Thyroid gland (tissue), 4 donors: Measurements from ENCODE around the gene PPM1L. TPM values are rescaled to one million over a fixed set of nuclear protein-coding genes. Genes with fewer than 3 reads are reported as not detected.

ENCODE experiments used
- DNase-seq, 2 donors: peaks; one replicate each; pipeline ENCODE4 v3.0.0-alpha.2; 2019
- H3K27ac ChIP-seq, 3 donors: fragments of 200-600 bp; sonication (generic); 1 replicate in 2 of 3; 2 replicates in 1 of 3; pipeline ENCODE4 v1.5.1; 2016 to 2019; ENCODE audit warnings: mild to moderate bottlenecking in 1 of 3, moderate library complexity in 1 of 3
- H3K27me3 ChIP-seq: fragments of 200-600 bp; sonication (generic); one replicate; pipeline ENCODE4 v1.5.1; 2019
- H3K36me3 ChIP-seq, 2 donors: fragments of 200-600 bp; sonication (generic); one replicate each; pipeline ENCODE4 v1.5.1; 2016 to 2019
- H3K4me1 ChIP-seq, 2 donors: fragments of 200-600 bp; sonication (generic); one replicate each; pipeline ENCODE4 v1.5.1; 2017 to 2019
- H3K4me3 ChIP-seq, 3 donors: fragments of 200-600 bp; sonication (generic); replicated peaks in 1 of 3; 1 replicate in 2 of 3; 2 replicates in 1 of 3; pipeline ENCODE4 v1.5.1; 2016; ENCODE audit warnings: mild to moderate bottlenecking in 1 of 3
- H3K9me3 ChIP-seq: fragments of 200-600 bp; sonication (generic); one replicate; pipeline ENCODE4 v1.5.1; 2017
- CTCF ChIP-seq, 6 experiments: fragments of 200-600 bp in 3 of 6; fragments of 450-650 bp in 3 of 6; sonication (generic) in 3 of 6; IDR thresholded peaks; one replicate each; pipeline ENCODE4 v1.5.1; 2016 to 2019; ENCODE audit warnings: antibody characterized with exemption in 6 of 6, mild to moderate bottlenecking in 2 of 6, inconsistent platforms in 1 of 6, moderate library complexity in 1 of 6
- POLR2A ChIP-seq, 2 donors: fragments of 450-650 bp; IDR thresholded peaks; one replicate each; pipeline ENCODE4 v1.6.1; 2017; ENCODE audit warnings: antibody characterized with exemption in 2 of 2, mild to moderate bottlenecking in 2 of 2, moderate library complexity in 1 of 2
- WGBS, 2 donors: methylation state at CpG; one replicate each; pipeline ENCODE4 v1.1.5; 2017; 5-methylcytosine and 5-hydroxymethylcytosine counted together
- intact Hi-C: fragments of 100-400 bp; cut with DNase I; formaldehyde crosslinking; loops from one replicate; pipeline ENCODE4 v1.15.1; 2023
- total RNA-seq, 4 donors: library from RNA; depleted of rRNA; stranded (reverse); fragments of >200 nt; gene quantifications; one replicate each; pipeline ENCODE4 v1.2.3, GENCODE V29; 2016

Gene PPM1L
- total RNA-seq, 4 donors from 2014 or later = 47.2 to 77.4 (median 50.4) TPM

GRCh38 chr3:161083131-161083530 lies 327.1 kb downstream of the PPM1L start:
- Histone ChIP-seq H3K9me3 (no peaks in the 10 kb centered on the region), H3K27me3 (no peaks in the 10 kb centered on the region), H3K4me1 (peaks cover 0 to 8% of the 10 kb centered on the region in 2 donors), H3K27ac (no peak overlapping the region), H3K36me3 (peaks cover 0 to 9% of the 10 kb centered on the region in 2 donors), H3K4me3 (no peak overlapping the region)
- no peak for DNase-seq
- intact Hi-C loops = no loop called here
- WGBS, 2 donors = 96 to 100% methylated on average over 1 of the region's 1 CpG
- TF ChIP-seq POLR2A (IDR thresholded peaks at IDR 0.05) (no peak), CTCF (IDR thresholded peaks at IDR 0.05) (no peak)

- TF ChIP-seq POLR2A (IDR thresholded peaks at IDR 0.05) (no peak), CTCF (IDR thresholded peaks at IDR 0.05) (no peak)
- H3K27me3 ChIP-seq = no peaks in the 10 kb centered on the region
- H3K9me3 ChIP-seq = no peaks in the 10 kb centered on the region
- no peak for DNase-seq
- peaks cover 0 to 8% of the 10 kb centered on the region in 2 donors for H3K4me1 ChIP-seq
- 80 to 89% methylated on average over 2 of the region's 2 CpGs for WGBS, 2 donors
- H3K4me3 ChIP-seq = no peak overlapping the region
- intact Hi-C loops = no loop called here
- no peak overlapping the region for H3K27ac ChIP-seq
- H3K36me3 ChIP-seq = peaks cover 0 to 9% of the 10 kb centered on the region in 2 donors
These were observed 328.2 kb downstream of the PPM1L start for GRCh38 chr3:161084277-161084676.

GRCh38 chr3:161093895-161094294 lies 337.9 kb downstream of the PPM1L start:
- H3K4me1 ChIP-seq = peaks cover 0 to 9% of the 10 kb centered on the region in 2 donors
- intact Hi-C loops = no loop called here
- DNase-seq = no peak
- no peaks in the 10 kb centered on the region for H3K9me3 ChIP-seq
- H3K27me3 ChIP-seq = no peaks in the 10 kb centered on the region
- H3K4me3 ChIP-seq = no peak overlapping the region
- no peak overlapping the region for H3K27ac ChIP-seq
- H3K36me3 ChIP-seq = no peaks in the 10 kb centered on the region
- no peak for TF ChIP-seq CTCF (IDR thresholded peaks at IDR 0.05)
- TF ChIP-seq POLR2A (IDR thresholded peaks at IDR 0.05) = no peak

- Histone ChIP-seq H3K27me3 (no peaks in the 10 kb centered on the region), H3K4me1 (peaks cover 10 to 29% of the 10 kb centered on the region in 2 donors), H3K4me3 (no peak overlapping the region), H3K36me3 (no peaks in the 10 kb centered on the region), H3K27ac (no peak overlapping the region), H3K9me3 (no peaks in the 10 kb centered on the region)
- 83 to 87% methylated on average over 7 of the region's 7 CpGs for whole genome bisulfite sequencing, 2 donors
- DNase-seq = peak in 1 of 2 donors; percentile 28
- intact Hi-C loops = no loop called here
- TF ChIP-seq POLR2A (IDR thresholded peaks at IDR 0.05) (no peak), CTCF (IDR thresholded peaks at IDR 0.05) (peak in 3 of 6 experiments; percentile 22 to 33 (median 26))
These were observed 340.8 kb downstream of the PPM1L start for GRCh38 chr3:161096771-161097367.

GRCh38 chr3:161100994-161101393 lies 345.0 kb downstream of the PPM1L start:
- peak; percentile 89 to 92 for DNase-seq
- Histone ChIP-seq H3K4me3 (no peak overlapping the region), H3K36me3 (no peaks in the 10 kb centered on the region), H3K27ac (peak overlapping the region; percentile 65 to 83 (median 83)), H3K9me3 (no peaks in the 10 kb centered on the region), H3K27me3 (no peaks in the 10 kb centered on the region), H3K4me1 (peaks cover 16 to 44% of the 10 kb centered on the region in 2 donors)
- intact Hi-C loops = loop anchor here (10.0 kb wide), 1 partner anchor 106 kb away; no protein-coding TSS in a partner anchor
- TF ChIP-seq POLR2A (IDR thresholded peaks at IDR 0.05) (peak in 1 of 2 donors; percentile 66), CTCF (IDR thresholded peaks at IDR 0.05) (no peak)
- 29 to 47% methylated on average over 5 to 6 of the region's 6 CpGs for WGBS, 2 donors
